Measurements from ENCODE around the gene LY9.

DNA sequence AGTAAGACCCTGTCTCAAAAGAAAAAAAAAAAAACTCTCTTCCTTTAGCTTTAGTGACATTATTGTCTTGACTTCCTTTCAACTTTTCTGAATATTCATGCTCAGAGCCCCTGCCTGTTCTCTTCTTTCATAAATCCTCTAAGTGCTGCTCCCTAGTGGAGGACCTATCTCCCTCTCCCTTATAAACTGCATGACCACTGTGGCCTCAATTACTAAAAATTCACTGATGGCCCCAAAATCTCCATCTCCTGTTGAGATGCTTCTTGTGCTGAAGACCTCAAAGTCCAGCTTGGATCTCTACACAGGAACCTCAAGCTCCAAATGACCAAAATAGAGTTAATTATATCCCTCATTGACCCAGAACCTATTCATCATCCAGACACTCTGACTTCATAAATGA lies 81.2 kb downstream of the LY9 start:
- TF ChIP-seq, protein P1, sequence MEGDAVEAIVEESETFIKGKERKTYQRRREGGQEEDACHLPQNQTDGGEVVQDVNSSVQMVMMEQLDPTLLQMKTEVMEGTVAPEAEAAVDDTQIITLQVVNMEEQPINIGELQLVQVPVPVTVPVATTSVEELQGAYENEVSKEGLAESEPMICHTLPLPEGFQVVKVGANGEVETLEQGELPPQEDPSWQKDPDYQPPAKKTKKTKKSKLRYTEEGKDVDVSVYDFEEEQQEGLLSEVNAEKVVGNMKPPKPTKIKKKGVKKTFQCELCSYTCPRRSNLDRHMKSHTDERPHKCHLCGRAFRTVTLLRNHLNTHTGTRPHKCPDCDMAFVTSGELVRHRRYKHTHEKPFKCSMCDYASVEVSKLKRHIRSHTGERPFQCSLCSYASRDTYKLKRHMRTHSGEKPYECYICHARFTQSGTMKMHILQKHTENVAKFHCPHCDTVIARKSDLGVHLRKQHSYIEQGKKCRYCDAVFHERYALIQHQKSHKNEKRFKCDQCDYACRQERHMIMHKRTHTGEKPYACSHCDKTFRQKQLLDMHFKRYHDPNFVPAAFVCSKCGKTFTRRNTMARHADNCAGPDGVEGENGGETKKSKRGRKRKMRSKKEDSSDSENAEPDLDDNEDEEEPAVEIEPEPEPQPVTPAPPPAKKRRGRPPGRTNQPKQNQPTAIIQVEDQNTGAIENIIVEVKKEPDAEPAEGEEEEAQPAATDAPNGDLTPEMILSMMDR (IDR thresholded peaks at IDR 0.05): no peak
- TF ChIP-seq EP300 (IDR thresholded peaks at IDR 0.05): no peak
- no peak for TF ChIP-seq POLR2A (IDR thresholded peaks at IDR 0.05)

Data from ovary (tissue), 3 donors.